Uterus (tissue), 4 donors: ENCODE results near the gene EFCAB5. TPM values are rescaled to one million over a fixed set of nuclear protein-coding genes. Genes with fewer than 3 reads are reported as not detected.

Experiments used
- DNase-seq, 2 donors: peaks; one replicate each; pipeline ENCODE4 v3.0.0-alpha.2; 2019 to 2020
- H3K27ac ChIP-seq, 2 donors: fragments of 200-600 bp; sonication (generic); 1 replicate in 1 of 2; 2 replicates in 1 of 2; pipeline ENCODE4 v1.5.1; 2016 to 2018
- H3K27me3 ChIP-seq, 2 donors: fragments of 200-600 bp; sonication (generic); one replicate each; pipeline ENCODE4 v1.5.1; 2018 to 2019; ENCODE audit warnings: control low read depth in 1 of 2
- H3K36me3 ChIP-seq, 2 donors: fragments of 200-600 bp; sonication (generic); one replicate each; pipeline ENCODE4 v1.5.1; 2019; ENCODE audit warnings: control low read depth in 1 of 2
- H3K4me1 ChIP-seq, 2 donors: fragments of 200-600 bp; sonication (generic); one replicate each; pipeline ENCODE4 v1.5.1; 2018 to 2019; ENCODE audit warnings: control low read depth in 1 of 2
- H3K4me3 ChIP-seq, 2 donors: fragments of 200-600 bp; sonication (generic); 1 replicate in 1 of 2; 2 replicates in 1 of 2; pipeline ENCODE4 v1.5.1; 2018 to 2019; ENCODE audit warnings: mild to moderate bottlenecking in 1 of 2
- H3K9me3 ChIP-seq, 2 donors: fragments of 200-600 bp; sonication (generic); one replicate each; pipeline ENCODE4 v1.5.1; 2019; ENCODE audit warnings: control low read depth in 1 of 2
- POLR2A ChIP-seq, 2 donors: fragments of 450-650 bp; IDR thresholded peaks; one replicate each; pipeline ENCODE4 v1.6.1; 2016; ENCODE audit warnings: antibody characterized with exemption in 2 of 2, mild to moderate bottlenecking in 1 of 2, moderate library complexity in 1 of 2
- intact Hi-C: fragments of 100-400 bp; cut with DNase I; formaldehyde crosslinking; loops from one replicate; pipeline ENCODE4 v1.15.1; 2023; ENCODE audit warnings: low total_unique reads
- total RNA-seq, 4 donors: library from RNA; depleted of rRNA in 3 of 4; stranded (reverse); fragments of >200 nt in 3 of 4; gene quantifications; one replicate each; pipeline versions ENCODE4 v1.1.0 to v1.2.4, GENCODE V29; 2014 to 2023
- TF ChIP-seq, protein P1 (sequence below), 4 experiments: fragments of 200-600 bp in 2 of 4; fragments of 450-650 bp in 2 of 4; sonication (generic) in 2 of 4; IDR thresholded peaks; one replicate each; pipeline ENCODE4 v1.5.1; 2016 to 2019; ENCODE audit warnings: antibody characterized with exemption in 4 of 4, mild to moderate bottlenecking in 2 of 4, moderate library complexity in 1 of 4
- donor health status: DM: yes; HTN: yes; CAD: no.

The EFCAB5 gene
- total RNA-seq, 4 donors from 2014 or later, result 0.27 to 0.97 TPM; not detected in 2

- Histone ChIP-seq H3K4me1 (no peaks in the 10 kb centered on the region), H3K9me3 (no peaks in the 10 kb centered on the region), H3K36me3 (no peaks in the 10 kb centered on the region), H3K4me3 (no peak overlapping the region), H3K27me3 (no peaks in the 10 kb centered on the region), H3K27ac (no peak overlapping the region)
- TF ChIP-seq POLR2A (IDR thresholded peaks at IDR 0.05), result no peak
- TF ChIP-seq, protein P1, sequence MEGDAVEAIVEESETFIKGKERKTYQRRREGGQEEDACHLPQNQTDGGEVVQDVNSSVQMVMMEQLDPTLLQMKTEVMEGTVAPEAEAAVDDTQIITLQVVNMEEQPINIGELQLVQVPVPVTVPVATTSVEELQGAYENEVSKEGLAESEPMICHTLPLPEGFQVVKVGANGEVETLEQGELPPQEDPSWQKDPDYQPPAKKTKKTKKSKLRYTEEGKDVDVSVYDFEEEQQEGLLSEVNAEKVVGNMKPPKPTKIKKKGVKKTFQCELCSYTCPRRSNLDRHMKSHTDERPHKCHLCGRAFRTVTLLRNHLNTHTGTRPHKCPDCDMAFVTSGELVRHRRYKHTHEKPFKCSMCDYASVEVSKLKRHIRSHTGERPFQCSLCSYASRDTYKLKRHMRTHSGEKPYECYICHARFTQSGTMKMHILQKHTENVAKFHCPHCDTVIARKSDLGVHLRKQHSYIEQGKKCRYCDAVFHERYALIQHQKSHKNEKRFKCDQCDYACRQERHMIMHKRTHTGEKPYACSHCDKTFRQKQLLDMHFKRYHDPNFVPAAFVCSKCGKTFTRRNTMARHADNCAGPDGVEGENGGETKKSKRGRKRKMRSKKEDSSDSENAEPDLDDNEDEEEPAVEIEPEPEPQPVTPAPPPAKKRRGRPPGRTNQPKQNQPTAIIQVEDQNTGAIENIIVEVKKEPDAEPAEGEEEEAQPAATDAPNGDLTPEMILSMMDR (IDR thresholded peaks at IDR 0.05), result no peak
- no peak for DNase-seq
- intact Hi-C loops, result no loop called here
Observed at GRCh38 chr17:29958947-29959657, 17.7 kb downstream of the EFCAB5 start.

DNA sequence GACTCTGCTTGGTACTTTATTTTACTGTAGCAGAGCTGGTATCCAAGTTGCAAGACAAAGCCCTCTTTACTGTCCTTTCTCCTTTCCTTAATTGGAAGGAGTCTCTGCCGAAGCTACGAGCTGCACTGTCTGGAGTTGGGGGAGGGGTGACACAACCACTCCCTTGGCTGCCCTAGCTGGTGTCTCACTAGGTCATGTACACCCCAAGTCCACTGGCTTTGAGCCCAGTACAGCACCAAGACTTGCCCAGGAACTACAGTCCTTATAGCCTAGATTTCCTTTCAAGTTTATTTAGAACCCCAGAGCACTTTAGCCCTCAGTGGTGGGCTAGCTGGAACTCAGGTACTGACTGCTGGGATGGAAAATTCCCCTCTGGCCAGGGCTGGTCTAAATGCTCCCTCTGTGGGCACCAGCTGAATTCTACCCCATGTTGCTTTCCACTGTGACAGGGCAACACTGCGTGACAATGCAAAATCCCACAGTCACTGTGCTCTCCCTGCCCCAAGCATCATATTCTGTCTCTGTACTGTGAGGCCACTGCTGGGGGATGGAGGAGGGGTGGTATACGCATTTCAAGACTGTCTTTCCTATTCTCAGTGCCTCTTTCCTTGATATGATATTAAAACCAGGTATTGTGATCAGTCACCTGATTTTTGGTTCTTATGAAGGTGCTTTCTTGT, 18.4 kb downstream of the EFCAB5 start:
- no peaks in the 10 kb centered on the region for H3K9me3 ChIP-seq
- intact Hi-C loops, result no loop called here
- H3K4me1 ChIP-seq, result no peaks in the 10 kb centered on the region

GRCh38 chr17:29962656-29963055, 21.2 kb downstream of the EFCAB5 start:
- Histone ChIP-seq H3K27ac (no peak overlapping the region), H3K27me3 (no peaks in the 10 kb centered on the region), H3K36me3 (no peaks in the 10 kb centered on the region), H3K9me3 (no peaks in the 10 kb centered on the region), H3K4me1 (no peaks in the 10 kb centered on the region), H3K4me3 (no peak overlapping the region)
- TF ChIP-seq POLR2A (IDR thresholded peaks at IDR 0.05), result no peak
- TF ChIP-seq, protein P1 (IDR thresholded peaks at IDR 0.05), result no peak
- intact Hi-C loops, result no loop called here
- no peak for DNase-seq

More for the DNA sequence above, 18.4 kb downstream of the EFCAB5 start:
- H3K27ac ChIP-seq, result no peak overlapping the region
- H3K36me3 ChIP-seq, result no peaks in the 10 kb centered on the region
- TF ChIP-seq, protein P1 (IDR thresholded peaks at IDR 0.05), result no peak
- TF ChIP-seq POLR2A (IDR thresholded peaks at IDR 0.05), result no peak
- DNase-seq, result no peak
- H3K27me3 ChIP-seq, result no peaks in the 10 kb centered on the region
- no peak overlapping the region for H3K4me3 ChIP-seq

DNA sequence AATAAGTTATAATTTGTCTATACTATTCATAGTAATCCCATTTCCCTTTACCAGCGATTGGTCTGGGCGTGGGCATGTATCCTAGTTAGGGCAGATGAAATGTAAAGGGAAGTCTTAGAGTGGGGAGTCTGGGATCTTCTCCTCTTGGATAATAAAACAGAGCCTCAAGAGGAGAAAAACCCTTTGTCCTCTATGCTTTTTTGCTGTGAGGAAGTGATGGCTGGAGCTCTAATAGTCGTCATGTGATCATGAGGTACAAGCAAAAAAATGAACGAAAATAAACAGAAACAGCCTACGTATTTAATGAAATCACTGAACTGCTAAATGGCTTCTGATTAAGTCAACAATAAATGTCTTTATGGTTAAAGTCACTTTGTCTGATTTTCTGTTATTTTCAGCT, 26.8 kb downstream of the EFCAB5 start:
- Histone ChIP-seq H3K9me3 (no peaks in the 10 kb centered on the region), H3K27me3 (no peaks in the 10 kb centered on the region), H3K4me3 (no peak overlapping the region), H3K27ac (no peak overlapping the region), H3K4me1 (no peaks in the 10 kb centered on the region), H3K36me3 (no peaks in the 10 kb centered on the region)
- no peak for DNase-seq
- TF ChIP-seq, protein P1 (IDR thresholded peaks at IDR 0.05), result no peak
- no peak for TF ChIP-seq POLR2A (IDR thresholded peaks at IDR 0.05)
- intact Hi-C loops, result no loop called here

DNA sequence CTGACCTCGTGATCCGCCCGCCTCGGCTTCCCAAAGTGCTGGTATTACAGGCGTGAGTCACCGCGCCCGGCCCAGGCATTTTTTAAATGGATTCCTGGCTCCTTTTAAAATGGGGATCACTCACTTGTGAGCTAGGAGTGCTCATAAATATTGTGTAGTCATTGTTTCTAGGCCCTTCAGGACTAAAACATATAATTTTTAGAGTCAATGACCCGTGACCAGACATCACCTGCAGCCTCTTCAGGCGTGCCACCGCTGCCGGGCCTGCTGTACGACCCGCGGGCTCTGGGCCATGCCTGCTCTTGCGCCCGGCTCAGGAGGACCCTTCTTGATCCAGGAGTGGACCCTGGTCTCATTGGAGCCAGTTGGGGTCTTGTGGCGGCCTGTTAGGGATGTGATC, 30.8 kb downstream of the EFCAB5 start:
- intact Hi-C loops, result no loop called here
- TF ChIP-seq POLR2A (IDR thresholded peaks at IDR 0.05), result no peak
- TF ChIP-seq, protein P1 (IDR thresholded peaks at IDR 0.05), result no peak
- no peak overlapping the region for H3K4me3 ChIP-seq
- no peaks in the 10 kb centered on the region for H3K4me1 ChIP-seq
- H3K9me3 ChIP-seq, result no peaks in the 10 kb centered on the region
- no peaks in the 10 kb centered on the region for H3K27me3 ChIP-seq
- no peaks in the 10 kb centered on the region for H3K36me3 ChIP-seq
- H3K27ac ChIP-seq, result no peak overlapping the region
- DNase-seq, result no peak
